ENCODE data around the gene ATXN1L.
"Not testable (repeated sequence)": the region's sequence is repeated elsewhere in the genome, so short reads cannot be mapped to it uniquely, and the experiment has no call there.

ATXN1L gene

DNA sequence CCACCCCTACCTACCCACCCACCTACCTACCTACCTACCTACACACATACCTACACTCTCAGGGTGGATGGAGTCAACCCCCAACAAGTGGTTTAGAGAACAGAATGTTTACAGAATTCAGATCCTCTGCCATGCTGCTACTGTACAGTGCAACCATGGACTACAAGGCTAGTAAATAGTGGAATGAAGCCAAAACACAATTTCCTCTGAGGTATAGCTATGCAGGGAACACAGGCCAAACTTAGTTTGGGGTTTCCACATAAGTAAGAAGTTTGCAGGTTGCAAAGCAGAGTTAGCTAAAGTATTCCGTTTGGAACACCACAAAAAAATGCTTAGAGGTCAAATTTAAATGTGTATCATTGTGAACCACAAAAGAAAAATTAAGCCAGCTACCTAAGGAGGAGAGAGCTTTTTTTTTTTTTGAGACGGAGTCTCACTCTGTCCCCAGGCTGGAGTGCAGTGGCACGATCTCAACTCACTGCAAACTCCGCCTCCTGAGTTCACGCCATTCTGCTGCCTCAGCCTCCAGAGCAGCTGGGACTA, 34.4 kb upstream of the ATXN1L start:
- TF ChIP-seq, protein P1, sequence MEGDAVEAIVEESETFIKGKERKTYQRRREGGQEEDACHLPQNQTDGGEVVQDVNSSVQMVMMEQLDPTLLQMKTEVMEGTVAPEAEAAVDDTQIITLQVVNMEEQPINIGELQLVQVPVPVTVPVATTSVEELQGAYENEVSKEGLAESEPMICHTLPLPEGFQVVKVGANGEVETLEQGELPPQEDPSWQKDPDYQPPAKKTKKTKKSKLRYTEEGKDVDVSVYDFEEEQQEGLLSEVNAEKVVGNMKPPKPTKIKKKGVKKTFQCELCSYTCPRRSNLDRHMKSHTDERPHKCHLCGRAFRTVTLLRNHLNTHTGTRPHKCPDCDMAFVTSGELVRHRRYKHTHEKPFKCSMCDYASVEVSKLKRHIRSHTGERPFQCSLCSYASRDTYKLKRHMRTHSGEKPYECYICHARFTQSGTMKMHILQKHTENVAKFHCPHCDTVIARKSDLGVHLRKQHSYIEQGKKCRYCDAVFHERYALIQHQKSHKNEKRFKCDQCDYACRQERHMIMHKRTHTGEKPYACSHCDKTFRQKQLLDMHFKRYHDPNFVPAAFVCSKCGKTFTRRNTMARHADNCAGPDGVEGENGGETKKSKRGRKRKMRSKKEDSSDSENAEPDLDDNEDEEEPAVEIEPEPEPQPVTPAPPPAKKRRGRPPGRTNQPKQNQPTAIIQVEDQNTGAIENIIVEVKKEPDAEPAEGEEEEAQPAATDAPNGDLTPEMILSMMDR (IDR thresholded peaks at IDR 0.05; ENCODE audit: borderline replicate concordance, insufficient read depth, low read depth, low read length), result no peak
- H3K4me3 ChIP-seq (ENCODE audit: low read depth, low read length), result no peak overlapping the region

DNA sequence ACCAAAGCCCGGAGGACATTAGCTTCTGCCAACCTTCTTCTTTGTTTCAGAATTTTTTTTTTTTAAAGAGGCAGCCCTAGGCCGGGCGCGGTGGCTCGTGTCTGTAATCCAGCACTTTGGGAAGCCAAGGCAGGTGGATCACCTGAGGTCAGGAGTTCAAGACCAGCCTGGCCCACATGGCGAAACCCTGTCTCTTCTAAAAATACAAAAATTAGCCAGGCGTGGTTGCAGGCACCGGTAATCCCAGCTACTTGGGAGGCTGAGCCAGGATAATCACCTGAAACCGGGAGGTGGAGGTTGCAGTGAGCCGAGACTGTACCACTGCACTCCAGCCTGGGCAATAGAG, 28.6 kb upstream of the ATXN1L start:
- peak overlapping the region; percentile 22 for H3K4me3 ChIP-seq (ENCODE audit: low read depth, low read length)

DNA sequence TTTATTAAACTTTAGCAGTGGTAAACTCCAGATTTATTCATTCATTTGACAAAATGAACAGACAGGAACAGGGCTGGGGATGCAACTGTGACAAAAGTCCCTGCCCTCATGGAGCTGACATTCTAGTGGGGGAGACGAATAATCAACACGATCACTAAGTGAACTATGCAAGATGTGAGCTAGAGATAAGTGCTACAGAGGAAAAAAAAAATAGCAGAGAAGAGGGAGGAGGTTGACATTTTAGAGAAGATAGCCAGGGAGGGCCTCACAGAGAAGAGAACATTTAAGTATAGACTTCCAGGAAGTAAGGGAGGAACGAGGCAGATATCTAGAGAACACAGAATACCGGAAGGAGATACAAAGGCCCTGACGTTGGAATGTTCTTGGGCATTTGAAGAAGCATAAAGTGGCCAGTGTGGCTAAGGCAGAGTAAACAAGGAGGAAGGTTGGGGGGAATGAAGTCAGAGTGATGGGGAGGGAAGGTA, 19.2 kb upstream of the ATXN1L start:
- H3K4me3 ChIP-seq (ENCODE audit: low read depth, low read length), result no peak overlapping the region
- TF ChIP-seq, protein P1 (IDR thresholded peaks at IDR 0.05; ENCODE audit: borderline replicate concordance, insufficient read depth, low read depth, low read length), result no peak

DNA sequence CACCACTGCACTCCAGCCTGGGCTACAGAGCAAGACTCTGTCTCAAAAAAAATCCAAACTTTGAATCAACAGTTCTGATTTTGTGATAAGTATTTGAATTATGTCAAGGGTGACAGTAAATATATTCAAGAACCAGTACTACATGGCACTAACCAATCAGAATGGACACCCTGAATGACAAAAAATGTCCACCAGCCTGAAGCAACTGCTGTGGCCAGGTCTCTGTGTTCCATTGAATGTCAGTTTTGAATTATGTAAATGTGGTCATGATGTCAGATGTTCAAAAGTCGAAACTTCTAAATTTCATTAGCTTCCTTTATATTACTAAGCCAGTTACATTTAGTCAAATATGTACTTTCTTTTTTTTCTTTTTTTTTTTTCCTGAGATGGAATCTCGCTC, 15.4 kb upstream of the ATXN1L start:
- H3K4me3 ChIP-seq (ENCODE audit: low read depth, low read length), result no peak overlapping the region
- TF ChIP-seq, protein P1 (IDR thresholded peaks at IDR 0.05; ENCODE audit: borderline replicate concordance, insufficient read depth, low read depth, low read length), result no peak

DNA sequence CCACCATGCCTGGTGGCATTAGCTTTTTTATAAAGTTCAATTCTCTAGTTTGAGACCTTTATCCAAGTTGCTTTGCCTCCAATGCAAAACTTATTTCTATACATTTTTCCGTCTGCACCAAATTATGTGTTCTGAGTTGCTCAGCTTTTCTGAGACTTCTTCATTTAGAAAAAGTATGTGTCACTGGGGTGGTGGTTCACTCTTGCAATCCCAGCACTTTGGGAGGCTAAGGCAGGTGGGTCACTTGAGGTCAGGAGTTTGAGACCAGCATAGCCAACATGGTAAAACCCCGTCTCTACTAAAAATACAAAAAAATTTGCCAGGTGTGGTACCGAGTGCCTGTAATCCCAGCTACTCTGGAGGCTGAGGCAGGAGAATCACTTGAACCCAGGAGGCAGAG, 14.1 kb upstream of the ATXN1L start:
- H3K4me3 ChIP-seq (ENCODE audit: low read depth, low read length), result not testable (repeated sequence)

DNA sequence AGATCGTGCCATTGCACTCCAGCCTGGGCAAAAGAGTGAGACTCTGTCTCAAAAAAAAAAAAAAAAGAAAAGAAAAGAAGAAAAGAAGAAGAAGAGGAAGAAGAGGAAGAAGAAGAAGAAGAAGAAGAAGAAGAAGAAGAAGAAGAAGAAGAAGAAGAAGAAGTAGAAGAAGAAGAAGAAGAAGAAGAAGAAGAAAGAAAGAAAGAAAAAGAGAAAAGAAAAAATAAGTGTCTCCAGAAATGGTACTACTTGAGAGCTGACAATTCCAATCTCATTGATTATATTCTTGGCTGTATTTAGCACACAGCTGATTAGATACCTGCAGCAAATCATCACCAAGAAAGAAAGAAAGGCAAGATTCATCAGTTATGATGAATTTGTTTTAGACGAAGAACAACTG, 13.7 kb upstream of the ATXN1L start:
- not testable (repeated sequence) for H3K4me3 ChIP-seq (ENCODE audit: low read depth, low read length)

DNA sequence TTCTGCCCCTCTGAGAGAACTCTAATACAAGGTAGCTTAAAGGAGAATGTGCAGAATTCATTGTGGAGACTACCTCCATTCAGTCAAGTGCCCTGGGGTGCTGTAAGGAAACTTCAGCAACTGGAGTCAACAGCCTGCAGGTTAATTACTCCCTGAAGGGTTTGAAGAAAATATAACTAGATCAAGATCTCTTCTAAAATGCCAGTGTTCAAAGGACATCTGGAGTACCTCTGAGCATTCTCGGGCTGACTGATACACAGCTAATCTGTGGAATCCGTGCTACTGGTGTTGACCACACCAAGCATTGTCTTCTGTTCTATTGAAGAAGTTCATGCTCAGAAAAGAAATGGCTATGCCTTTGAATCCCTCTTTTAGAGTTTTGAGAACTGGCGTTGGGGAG, 11.5 kb upstream of the ATXN1L start:
- H3K4me3 ChIP-seq (ENCODE audit: low read depth, low read length), result no peak overlapping the region
- TF ChIP-seq, protein P1 (IDR thresholded peaks at IDR 0.05; ENCODE audit: borderline replicate concordance, insufficient read depth, low read depth, low read length), result no peak

DNA sequence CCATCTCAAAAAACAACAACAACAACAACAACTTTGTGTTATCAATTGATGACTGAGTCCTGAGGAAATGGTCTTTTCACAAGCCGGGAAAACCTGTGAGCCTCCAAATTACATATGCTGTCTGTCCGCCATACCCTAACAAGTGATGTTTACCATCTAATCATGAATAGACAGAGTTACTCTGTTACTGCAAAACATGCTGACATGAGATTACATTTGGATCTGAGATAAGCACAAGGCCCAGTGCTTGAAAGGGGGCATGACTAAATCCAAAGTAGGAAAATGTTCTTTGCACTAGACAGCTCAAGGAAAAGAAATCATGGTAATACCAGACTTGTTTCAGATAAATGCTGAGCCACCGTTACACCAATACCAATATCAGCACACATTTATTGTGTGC, 8.6 kb upstream of the ATXN1L start:
- no peak overlapping the region for H3K4me3 ChIP-seq (ENCODE audit: low read depth, low read length)
- TF ChIP-seq, protein P1 (IDR thresholded peaks at IDR 0.05; ENCODE audit: borderline replicate concordance, insufficient read depth, low read depth, low read length), result no peak

DNA sequence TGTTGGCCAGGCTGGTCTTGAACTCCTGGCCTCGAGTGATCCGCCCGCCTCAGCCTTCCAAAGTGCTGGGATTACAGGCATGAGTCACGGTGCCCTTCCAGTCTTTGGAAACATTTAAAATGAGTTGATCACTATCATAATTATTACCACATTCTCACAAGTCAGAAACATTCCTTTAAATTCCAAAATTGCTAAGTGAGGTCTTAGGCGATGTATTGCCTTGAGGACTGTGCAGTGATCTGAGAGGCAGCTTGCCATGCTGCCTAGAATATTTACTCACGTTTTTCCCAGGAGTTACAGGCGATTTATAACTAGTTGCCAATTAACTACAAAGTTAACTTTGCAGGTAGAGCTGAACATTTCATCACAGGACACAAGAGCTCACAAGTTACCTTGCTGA, 5.7 kb upstream of the ATXN1L start:
- TF ChIP-seq, protein P1 (IDR thresholded peaks at IDR 0.05; ENCODE audit: borderline replicate concordance, insufficient read depth, low read depth, low read length), result no peak
- H3K4me3 ChIP-seq (ENCODE audit: low read depth, low read length), result no peak overlapping the region

Measured in GM12875 (cell line).